T-helper 1 cell treated with Interleukin-12 subunit alpha and Interleukin-12 subunit beta and Interleukin-4 antibody, amounts not matched to agents 30 ng/mL and 1 ng/mL, for 36 hours (primary cell): ENCODE results near the gene DNAJB9. TPM values are rescaled to one million over a fixed set of nuclear protein-coding genes. Genes with fewer than 3 reads are reported as not detected.

ENCODE experiments used
- intact Hi-C: fragments of 100-400 bp; cut with micrococcal nuclease; formaldehyde crosslinking; loops from one replicate; pipeline ENCODE4 v1.15.1; 2024
- total RNA-seq: library from RNA; stranded (reverse); gene quantifications from 2 replicates; pipeline ENCODE4 v1.2.3, GENCODE V29; 2022

Gene DNAJB9
- total RNA-seq, 1 donor from 2014 or later, result 28.7 TPM

GRCh38 chr7:108565987-108566386, 3.7 kb upstream of the DNAJB9 start:
- intact Hi-C loops, result loop anchor here (5.0 to 10.0 kb wide), 2 partner anchors 109 to 1001 kb away; partner anchors contain the start of genes COG5, DUS4L and NRCAM

GRCh38 chr7:108568801-108569380, 783 bp upstream of the DNAJB9 start:
- intact Hi-C loops, result loop anchor here (1.0 to 10.0 kb wide), 7 partner anchors 43 to 1401 kb away; partner anchors contain the start of genes COG5, DLD, DUS4L and NRCAM

- intact Hi-C loops, result no loop called here
Measured at GRCh38 chr7:108570146-108570755, 577 bp downstream of the DNAJB9 start.

- intact Hi-C loops, result no loop called here
Measured at GRCh38 chr7:108572480-108572879, 2.8 kb downstream of the DNAJB9 start.

- intact Hi-C loops, result no loop called here
Measured at GRCh38 chr7:108575156-108575555, 5.5 kb downstream of the DNAJB9 start.

- intact Hi-C loops, result no loop called here
Measured at GRCh38 chr7:108576116-108576515, 6.4 kb downstream of the DNAJB9 start.

GRCh38 chr7:108578937-108579336, 9.3 kb downstream of the DNAJB9 start:
- intact Hi-C loops, result no loop called here

- intact Hi-C loops, result no loop called here
Measured at GRCh38 chr7:108580298-108580697, 10.6 kb downstream of the DNAJB9 start.

GRCh38 chr7:108581655-108582491, 12.2 kb downstream of the DNAJB9 start:
- intact Hi-C loops, result no loop called here

GRCh38 chr7:108584211-108584610, 14.5 kb downstream of the DNAJB9 start:
- intact Hi-C loops, result no loop called here

GRCh38 chr7:108585843-108586242, 16.2 kb downstream of the DNAJB9 start:
- intact Hi-C loops, result no loop called here

GRCh38 chr7:108586274-108586710, 16.6 kb downstream of the DNAJB9 start:
- intact Hi-C loops, result no loop called here

- intact Hi-C loops, result no loop called here
Measured at GRCh38 chr7:108589199-108589598, 19.5 kb downstream of the DNAJB9 start.

- intact Hi-C loops, result no loop called here
Measured at GRCh38 chr7:108589874-108590273, 20.2 kb downstream of the DNAJB9 start.

- intact Hi-C loops, result no loop called here
Measured at GRCh38 chr7:108590606-108591005, 20.9 kb downstream of the DNAJB9 start.

GRCh38 chr7:108592646-108593201, 23.1 kb downstream of the DNAJB9 start:
- intact Hi-C loops, result no loop called here

- intact Hi-C loops, result no loop called here
Measured at GRCh38 chr7:108596560-108596959, 26.9 kb downstream of the DNAJB9 start.

- intact Hi-C loops, result no loop called here
Measured at GRCh38 chr7:108598153-108598552, 28.5 kb downstream of the DNAJB9 start.

- intact Hi-C loops, result no loop called here
Measured at GRCh38 chr7:108598914-108599580, 29.4 kb downstream of the DNAJB9 start.

- intact Hi-C loops, result no loop called here
Measured at GRCh38 chr7:108600399-108600798, 30.7 kb downstream of the DNAJB9 start.

GRCh38 chr7:108603656-108604306, 34.1 kb downstream of the DNAJB9 start:
- intact Hi-C loops, result no loop called here
